ENCODE measurements around the gene CEP170. TPM values are rescaled to one million over a fixed set of nuclear protein-coding genes. Genes with fewer than 3 reads are reported as not detected.

Gene CEP170
- polyA plus RNA-seq, 3 donors, result 13.7 to 44.5 (median 17.4) TPM

GRCh38 chr1:243287652-243288051 lies 32.6 kb upstream of the CEP170 start:
- Mint-ChIP-seq H3K27ac (peak overlapping the region; percentile 98 to 100 (median 99)), H3K4me1 (peaks cover 54% of the 10 kb centered on the region), H3K4me3 (peak overlapping the region; percentile 20 to 83), H3K27me3 (ENCODE audit: low read depth in 3 of 3) (no peaks in the 10 kb centered on the region), H3K36me3 (peaks cover 39 to 46% of the 10 kb centered on the region in 2 donors), H3K9me3 (peaks cover 0 to 3% (median 0%) of the 10 kb centered on the region in 7 donors)
- no peak overlapping the region for H2AFZ ChIP-seq (ENCODE audit: insufficient read depth, low read depth, low read length, poor library complexity, severe bottlenecking)
- peak overlapping the region; percentile 71 for H3K9ac ChIP-seq (ENCODE audit: insufficient read depth, low read length, poor library complexity, severe bottlenecking)
- intact Hi-C loops (cut with micrococcal nuclease), result loop anchor here in 1 of 2 donors (5.0 to 10.0 kb wide), 2 partner anchors 35 to 187 kb away; no protein-coding TSS in a partner anchor
- H3K4me2 ChIP-seq (replicated peaks; ENCODE audit: extremely low read depth, low read length, poor library complexity, severe bottlenecking), result peak overlapping the region; percentile 64
- peaks cover 47 to 53% of the 10 kb centered on the region in 2 donors for H3K4me1 ChIP-seq (ENCODE audit: control insufficient read depth in 1 of 2, insufficient read depth in 2 of 2, low read length in 2 of 2)
- H3K4me3 ChIP-seq (replicated peaks in 1 of 3; ENCODE audit: low read depth in 2 of 3, low read length in 3 of 3), result peak overlapping the region in 1 of 3 experiments; percentile 54
- H3K36me3 ChIP-seq (replicated peaks in 1 of 2; ENCODE audit: control insufficient read depth in 1 of 2, insufficient read depth in 2 of 2, low read length in 2 of 2), result peaks cover 4 to 34% of the 10 kb centered on the region in 2 donors
- no peaks in the 10 kb centered on the region for H4K20me1 ChIP-seq (ENCODE audit: insufficient read depth, low read length)
- H3K79me2 ChIP-seq (ENCODE audit: insufficient read depth, low read length), result peaks cover 27% of the 10 kb centered on the region
- no peaks in the 10 kb centered on the region for H3K9me3 ChIP-seq (replicated peaks in 1 of 2; ENCODE audit: control insufficient read depth in 1 of 2, insufficient read depth in 1 of 2, low read length in 2 of 2)
- TF ChIP-seq CTCF (IDR thresholded peaks at IDR 0.05), result no peak
- peak overlapping the region; percentile 96 to 98 for H3K27ac ChIP-seq (ENCODE audit: low read depth in 1 of 2, low read length in 2 of 2)
- peak; percentile 93 to 98 (median 96) for DNase-seq
- WGBS (ENCODE audit: insufficient coverage), result no CpG with 5 or more reads among the region's 1 CpG
- no peaks in the 10 kb centered on the region for H3K27me3 ChIP-seq (ENCODE audit: control insufficient read depth in 2 of 2, insufficient read depth in 2 of 2, low read length in 2 of 2)

- H3K4me1 ChIP-seq (ENCODE audit: control insufficient read depth in 1 of 2, insufficient read depth in 2 of 2, low read length in 2 of 2), result peaks cover 47 to 53% of the 10 kb centered on the region in 2 donors
These were observed 32.0 kb upstream of the CEP170 start for GRCh38 chr1:243287123-243287460.

More at GRCh38 chr1:243287123-243287460, 32.0 kb upstream of the CEP170 start:
- peak overlapping the region; percentile 64 for H3K4me2 ChIP-seq (replicated peaks; ENCODE audit: extremely low read depth, low read length, poor library complexity, severe bottlenecking)
- peaks cover 42 to 44% of the 10 kb centered on the region in 2 donors for H3K36me3 Mint-ChIP-seq
- H3K9me3 ChIP-seq (replicated peaks in 1 of 2; ENCODE audit: control insufficient read depth in 1 of 2, insufficient read depth in 1 of 2, low read length in 2 of 2), result no peaks in the 10 kb centered on the region
- no peaks in the 10 kb centered on the region for H4K20me1 ChIP-seq (ENCODE audit: insufficient read depth, low read length)
- H3K27me3 Mint-ChIP-seq (ENCODE audit: low read depth in 3 of 3), result no peaks in the 10 kb centered on the region
- H3K4me3 Mint-ChIP-seq, result peak overlapping the region in 1 of 2 donors; percentile 64
- peaks cover 54% of the 10 kb centered on the region for H3K4me1 Mint-ChIP-seq
- peaks cover 27% of the 10 kb centered on the region for H3K79me2 ChIP-seq (ENCODE audit: insufficient read depth, low read length)
- peaks cover 0 to 4% (median 0%) of the 10 kb centered on the region in 7 donors for H3K9me3 Mint-ChIP-seq
- H3K36me3 ChIP-seq (replicated peaks in 1 of 2; ENCODE audit: control insufficient read depth in 1 of 2, insufficient read depth in 2 of 2, low read length in 2 of 2), result peaks cover 4 to 31% of the 10 kb centered on the region in 2 donors
- H2AFZ ChIP-seq (ENCODE audit: insufficient read depth, low read depth, low read length, poor library complexity, severe bottlenecking), result no peak overlapping the region
- intact Hi-C loops (cut with micrococcal nuclease), result loop anchor here in 1 of 2 donors (5.0 to 10.0 kb wide), 2 partner anchors 35 to 188 kb away; no protein-coding TSS in a partner anchor
- WGBS (ENCODE audit: insufficient coverage), result no CpG with 5 or more reads among the region's 2 CpGs
- H3K9ac ChIP-seq (ENCODE audit: insufficient read depth, low read length, poor library complexity, severe bottlenecking), result peak overlapping the region; percentile 71
- peak overlapping the region in 2 of 3 experiments; percentile 25 to 54 for H3K4me3 ChIP-seq (replicated peaks in 1 of 3; ENCODE audit: low read depth in 2 of 3, low read length in 3 of 3)
- H3K27ac Mint-ChIP-seq, result peak overlapping the region; percentile 98 to 100 (median 99)
- no peaks in the 10 kb centered on the region for H3K27me3 ChIP-seq (ENCODE audit: control insufficient read depth in 2 of 2, insufficient read depth in 2 of 2, low read length in 2 of 2)
- peak overlapping the region; percentile 25 to 96 for H3K27ac ChIP-seq (ENCODE audit: low read depth in 1 of 2, low read length in 2 of 2)
- DNase-seq, result peak in 2 of 3 donors; percentile 64 to 66
- no peak for TF ChIP-seq CTCF (IDR thresholded peaks at IDR 0.05)
